ENCODE data around the gene SMYD1.
"Not testable (repeated sequence)": the region's sequence is repeated elsewhere in the genome, so short reads cannot be mapped to it uniquely, and the experiment has no call there.

The SMYD1 gene

DNA sequence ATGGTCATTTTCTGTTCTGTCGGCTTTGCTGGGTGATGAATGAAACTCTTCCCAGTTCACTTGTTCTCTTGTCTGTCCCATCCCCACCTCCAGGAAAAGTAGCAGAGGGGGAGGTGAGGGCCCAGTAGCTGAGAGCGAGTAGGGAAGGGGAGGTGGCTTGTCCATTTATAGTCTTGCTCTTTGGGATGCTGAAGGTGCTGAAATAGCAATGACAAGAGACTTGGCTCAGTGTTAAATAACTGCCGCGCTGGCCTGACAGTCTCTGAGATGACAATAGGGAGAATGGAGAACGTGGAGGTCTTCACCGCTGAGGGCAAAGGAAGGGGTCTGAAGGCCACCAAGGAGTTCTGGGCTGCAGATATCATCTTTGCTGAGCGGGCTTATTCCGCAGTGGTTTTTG is at the start of gene SMYD1:
Gene SMYD1 (plus strand): TSS at position 228 of the 400 bp plus-strand sequence. CDS start 40 bp downstream, at position 268.
- DNase-seq (ENCODE audit: low spot score): no peak

DNA sequence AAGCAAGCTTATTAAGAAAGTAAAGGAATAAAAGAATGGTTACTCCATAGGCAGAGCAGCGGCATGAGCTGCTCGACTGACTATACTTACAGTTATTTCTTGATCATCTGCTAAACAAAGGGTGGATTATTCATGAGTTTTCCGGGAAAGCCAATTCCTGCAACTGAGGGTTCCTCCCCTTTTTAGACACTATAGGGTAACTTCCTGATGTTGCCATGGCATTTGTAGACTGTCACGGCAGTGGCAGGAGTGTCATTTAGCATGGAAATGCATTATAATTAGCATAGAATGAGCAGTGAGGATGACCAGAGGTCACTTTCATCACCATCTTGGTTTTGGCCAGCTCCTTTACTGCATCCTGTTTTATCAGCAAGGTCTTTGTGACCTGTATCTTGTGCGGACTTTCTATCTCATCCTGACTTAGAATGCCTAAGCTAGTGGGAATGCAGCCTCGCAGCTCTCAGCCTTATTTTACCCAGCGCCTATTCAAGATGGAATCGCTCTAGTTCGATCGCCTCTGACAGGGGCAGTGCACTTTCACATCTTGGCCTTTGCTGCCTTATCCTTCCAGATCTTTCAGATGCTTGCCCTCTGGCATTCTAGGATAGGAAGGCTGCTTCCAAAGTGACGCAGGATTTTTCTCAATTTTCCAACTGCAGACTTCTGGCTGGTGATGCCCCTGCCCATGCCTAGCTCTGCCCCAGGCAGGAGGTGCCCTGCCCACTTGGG is 49.4 kb upstream of the SMYD1 start:
- DNase-seq (ENCODE audit: low spot score): not testable (repeated sequence)

DNA sequence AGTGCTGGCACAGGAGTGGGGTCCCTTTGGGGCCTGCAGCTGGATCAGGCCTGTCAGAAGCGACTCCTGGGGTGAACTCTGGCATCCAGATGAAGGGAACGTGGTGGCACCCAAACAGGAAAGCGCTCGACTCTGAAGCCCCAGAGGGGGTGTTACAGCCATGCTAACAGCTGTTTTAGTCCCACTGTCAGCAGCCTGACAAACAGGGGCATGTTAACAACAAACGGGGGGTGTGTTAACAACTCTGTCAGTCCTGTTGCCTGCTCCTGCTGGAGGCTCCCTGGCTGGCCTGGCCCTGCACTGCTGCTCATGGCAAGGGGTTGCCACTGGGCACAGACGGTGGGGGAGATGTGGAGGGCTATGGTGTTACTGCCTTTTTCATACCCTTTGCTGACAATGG is 48.7 kb upstream of the SMYD1 start:
- DNase-seq (ENCODE audit: low spot score): no peak

DNA sequence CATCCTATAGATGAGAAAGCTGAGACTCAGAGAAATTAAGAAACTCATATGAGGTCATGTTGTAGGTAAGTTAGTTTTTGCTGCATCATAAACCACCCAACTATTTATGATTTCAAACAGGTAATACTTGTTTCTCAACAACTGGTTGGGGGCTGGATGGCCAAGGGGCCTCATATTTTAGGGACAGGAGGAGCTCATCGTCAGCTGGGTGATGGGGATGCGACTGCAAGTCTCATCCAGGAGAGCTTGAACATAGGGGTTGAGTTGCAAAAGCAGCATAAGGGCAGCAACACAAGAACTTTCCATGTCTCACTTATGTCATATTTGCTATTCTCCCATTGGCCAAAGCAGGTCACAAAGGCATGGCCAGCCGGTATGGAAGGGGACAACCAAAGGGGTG is 47.6 kb upstream of the SMYD1 start:
- DNase-seq (ENCODE audit: low spot score): no peak

DNA sequence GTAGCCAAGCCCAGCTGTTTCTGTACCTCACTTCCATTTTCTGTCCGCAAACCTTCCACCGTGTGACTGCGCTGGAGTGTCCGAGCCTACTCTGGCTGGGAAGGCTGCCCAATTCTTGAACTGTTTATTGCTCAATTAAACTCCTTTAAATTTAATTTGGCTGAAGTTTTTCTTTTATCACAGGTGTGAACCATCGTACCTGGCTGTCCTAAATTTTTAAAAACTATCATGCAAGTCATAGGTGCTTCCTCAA is 45.0 kb upstream of the SMYD1 start:
- DNase-seq (ENCODE audit: low spot score): no peak

DNA sequence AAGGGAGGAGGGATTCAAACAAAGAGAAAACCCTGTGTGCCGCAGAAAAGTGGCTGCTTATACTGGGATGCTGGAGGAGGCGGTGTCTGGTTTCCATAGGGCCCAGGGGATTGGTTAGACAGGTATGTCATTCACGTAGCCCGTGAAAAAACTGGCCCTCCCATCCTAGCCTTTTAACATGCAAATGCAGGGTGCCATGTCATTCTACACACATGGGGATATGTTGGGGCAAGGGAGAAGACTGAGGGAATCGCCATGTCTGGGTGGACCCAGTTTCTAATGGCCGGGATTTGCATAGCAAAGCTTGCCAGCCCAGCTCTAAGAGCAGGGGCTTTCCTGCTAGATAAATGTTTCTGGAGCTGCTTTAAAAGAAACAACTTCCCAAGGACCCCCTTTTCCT is 43.1 kb upstream of the SMYD1 start:
- DNase-seq (ENCODE audit: low spot score): no peak

DNA sequence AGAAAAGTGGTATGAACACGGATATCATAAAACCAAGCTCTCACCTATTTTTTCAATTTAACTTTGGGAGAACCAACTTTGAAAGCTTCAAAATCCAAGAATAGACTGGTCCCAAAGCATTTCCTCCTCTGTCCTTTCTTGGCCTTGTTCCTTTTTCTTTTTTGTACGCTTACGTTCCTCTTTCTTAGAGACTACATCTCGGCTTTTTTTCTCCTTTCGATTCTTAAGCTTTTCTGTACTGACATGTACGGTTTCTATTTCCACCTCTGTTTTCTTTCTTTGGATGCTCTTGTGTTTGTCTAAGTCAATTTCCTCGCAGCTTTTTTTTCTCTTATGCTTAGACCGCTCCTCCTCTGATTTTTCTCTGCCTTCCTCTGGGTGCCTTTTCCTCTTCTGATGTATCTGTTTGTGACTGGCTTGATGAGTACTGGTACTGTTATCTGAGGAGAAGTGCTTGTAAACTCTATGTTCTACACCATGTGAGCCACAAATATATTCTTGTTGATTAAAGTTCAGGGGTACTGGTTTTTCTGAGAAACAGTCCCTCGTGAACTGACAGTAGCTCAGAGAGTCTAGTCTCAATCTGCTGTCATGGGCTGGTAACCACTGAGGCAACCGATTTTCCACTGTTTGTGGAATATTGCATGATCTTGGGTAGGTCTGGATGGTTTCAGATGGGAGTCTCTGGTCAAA is 39.8 kb upstream of the SMYD1 start:
- no peak for DNase-seq (ENCODE audit: low spot score)

DNA sequence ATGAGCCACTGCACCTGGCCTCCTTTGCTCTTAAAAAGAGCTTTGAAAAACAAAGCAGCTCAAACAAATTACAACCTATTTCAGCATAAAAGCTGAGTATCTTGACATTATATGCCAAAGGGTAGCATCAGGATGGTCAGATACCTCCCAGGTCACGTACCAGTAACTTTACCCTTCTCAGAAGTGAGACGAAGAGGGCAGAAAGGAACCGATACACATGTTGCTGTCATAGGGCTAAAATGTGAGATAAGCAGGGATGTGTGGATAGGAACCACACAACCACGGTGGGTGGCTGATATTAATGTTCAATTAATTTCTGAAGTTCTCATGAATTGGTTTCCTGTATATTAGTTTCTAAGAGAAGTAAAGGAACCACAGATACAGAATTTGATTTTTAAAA is 38.7 kb upstream of the SMYD1 start:
- DNase-seq (ENCODE audit: low spot score): no peak

DNA sequence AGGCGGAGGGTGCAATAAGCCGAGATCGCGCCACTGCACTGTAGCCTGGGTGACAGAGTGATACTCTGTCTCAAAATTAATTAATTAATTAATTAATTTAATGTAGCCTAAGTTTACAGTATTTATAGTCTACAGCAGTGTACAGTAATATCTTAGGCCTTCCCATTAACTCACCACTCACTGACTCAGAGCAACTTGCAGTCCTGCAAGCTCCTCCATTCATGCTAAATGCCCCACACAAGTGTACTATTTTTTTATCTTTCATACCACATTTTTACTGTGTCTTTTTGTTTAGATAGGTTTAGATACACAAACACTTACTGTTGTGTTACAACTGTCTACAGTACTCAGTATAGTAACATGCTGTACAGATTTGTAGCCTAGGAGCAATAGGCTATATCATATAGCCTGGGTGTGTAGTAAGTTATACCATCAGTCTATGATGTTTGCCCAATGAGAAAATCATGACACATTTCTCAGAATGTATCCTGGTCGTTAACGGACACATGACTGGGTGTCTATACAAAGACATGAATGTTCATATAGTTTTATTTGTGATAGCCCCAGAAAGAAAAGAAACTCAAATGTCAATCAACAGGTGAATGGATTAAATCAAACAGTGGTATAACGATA is 35.4 kb upstream of the SMYD1 start:
- no peak for DNase-seq (ENCODE audit: low spot score)

DNA sequence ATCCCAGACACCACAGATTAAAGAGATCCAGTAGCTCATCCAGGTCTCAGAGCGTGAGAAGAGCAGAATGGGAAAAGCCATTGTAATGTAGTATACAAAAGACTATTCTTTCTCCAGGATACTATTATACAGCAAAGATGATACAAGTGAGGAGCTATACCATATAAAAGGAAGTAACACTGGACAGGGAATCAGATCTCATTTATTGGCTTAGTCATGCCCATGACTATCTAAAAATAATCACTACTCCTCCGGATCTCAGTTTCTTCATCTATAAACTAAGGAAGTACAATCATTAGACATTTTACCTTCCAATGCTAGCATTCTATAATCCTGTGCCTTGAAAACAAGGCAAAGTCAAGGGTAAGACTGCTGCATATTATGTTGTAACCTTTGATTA is 31.4 kb upstream of the SMYD1 start:
- no peak for DNase-seq (ENCODE audit: low spot score)

DNA sequence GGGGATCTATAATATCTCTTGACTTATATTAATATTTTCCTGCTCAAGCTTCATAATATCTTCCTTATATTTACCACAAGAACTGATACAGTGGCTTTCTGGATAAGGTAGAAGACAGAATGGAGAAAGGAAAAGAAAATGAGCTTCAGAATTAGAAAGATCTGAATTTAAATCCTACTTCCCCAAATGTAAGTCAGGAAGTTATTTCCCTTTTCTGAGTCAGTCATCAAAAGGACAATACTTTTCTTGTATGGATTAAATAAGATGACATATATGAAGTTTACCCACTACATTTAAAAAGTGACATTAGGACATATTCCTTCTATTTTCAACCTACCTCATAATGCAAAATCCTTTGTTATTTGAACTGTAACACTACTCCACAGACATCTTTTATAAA is 31.0 kb upstream of the SMYD1 start:
- DNase-seq (ENCODE audit: low spot score): no peak

DNA sequence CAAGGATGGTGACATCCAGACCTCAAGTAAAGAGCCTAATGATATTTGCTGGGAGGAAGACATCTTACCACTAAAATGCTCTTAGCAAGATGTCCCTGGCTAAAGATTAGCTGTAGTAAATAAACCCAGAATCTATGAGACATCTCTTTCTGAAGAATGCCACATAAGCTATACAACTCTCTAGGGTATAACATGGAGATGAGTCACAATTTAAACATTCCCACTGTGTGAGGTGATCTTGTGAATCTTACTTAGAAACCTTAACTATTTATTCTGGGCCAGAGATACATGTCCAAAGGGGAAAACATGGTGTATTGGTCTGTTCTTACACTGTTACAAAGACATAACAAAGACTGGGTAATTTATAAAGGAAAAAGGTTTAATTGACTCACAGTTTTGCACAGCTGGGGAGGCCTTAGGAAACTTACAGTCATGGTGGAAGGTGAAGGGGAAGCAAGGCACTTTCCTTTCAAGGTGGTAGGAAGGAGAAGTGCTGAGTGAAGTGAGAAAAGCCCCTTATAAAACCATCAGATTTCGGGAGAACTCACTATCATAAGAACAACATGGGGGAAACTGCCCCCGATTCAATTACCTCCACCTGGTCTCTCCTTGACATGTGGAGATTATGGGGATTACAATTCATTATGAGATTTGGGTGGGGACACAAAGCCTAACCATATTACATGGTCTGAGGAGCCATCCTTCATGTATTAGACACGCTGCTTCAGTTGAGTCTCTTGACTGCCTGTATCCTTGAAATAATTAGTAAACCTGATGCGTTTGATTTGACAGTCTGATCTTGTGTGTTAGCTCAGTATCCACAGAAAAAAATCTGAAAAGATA is 29.1 kb upstream of the SMYD1 start:
- no peak for DNase-seq (ENCODE audit: low spot score)

DNA sequence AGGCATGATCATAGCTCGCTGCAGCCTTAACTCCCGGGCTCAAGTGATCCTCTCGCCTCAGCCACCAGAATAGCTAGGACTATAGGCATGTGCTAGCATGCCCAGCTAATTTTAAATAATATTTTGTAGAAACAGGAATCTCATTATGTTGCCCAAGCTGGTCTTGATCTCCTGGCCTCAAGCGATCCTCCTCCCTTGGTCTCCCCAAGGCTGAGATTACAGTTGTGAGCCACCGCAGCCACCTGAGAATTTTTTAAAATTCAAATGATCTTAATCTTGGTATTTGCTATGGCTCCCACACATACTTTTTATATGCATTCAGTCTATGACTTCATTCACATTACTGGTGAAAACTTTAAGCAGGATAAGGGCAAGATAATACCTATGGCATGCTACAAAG is 25.1 kb upstream of the SMYD1 start:
- DNase-seq (ENCODE audit: low spot score): no peak

DNA sequence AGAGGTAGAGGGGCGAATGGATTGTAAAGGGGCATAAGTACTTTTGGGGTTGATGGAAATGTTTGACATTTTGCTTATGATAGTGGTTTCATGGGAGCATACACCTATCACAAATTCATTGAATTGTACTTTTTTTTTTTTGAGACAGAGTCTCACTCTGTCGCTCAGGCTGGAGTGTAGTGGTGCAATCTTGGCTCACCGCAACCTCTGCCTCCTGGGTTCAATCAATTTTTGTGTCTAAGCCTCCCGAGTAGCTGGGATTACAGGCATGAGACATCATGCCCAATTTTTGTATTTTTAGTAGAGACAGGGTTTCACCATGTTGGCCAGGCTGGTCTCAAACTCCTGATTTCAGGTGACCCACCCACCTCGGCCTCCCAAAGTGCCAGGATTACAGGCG is 22.1 kb upstream of the SMYD1 start:
- DNase-seq (ENCODE audit: low spot score): not testable (repeated sequence)

DNA sequence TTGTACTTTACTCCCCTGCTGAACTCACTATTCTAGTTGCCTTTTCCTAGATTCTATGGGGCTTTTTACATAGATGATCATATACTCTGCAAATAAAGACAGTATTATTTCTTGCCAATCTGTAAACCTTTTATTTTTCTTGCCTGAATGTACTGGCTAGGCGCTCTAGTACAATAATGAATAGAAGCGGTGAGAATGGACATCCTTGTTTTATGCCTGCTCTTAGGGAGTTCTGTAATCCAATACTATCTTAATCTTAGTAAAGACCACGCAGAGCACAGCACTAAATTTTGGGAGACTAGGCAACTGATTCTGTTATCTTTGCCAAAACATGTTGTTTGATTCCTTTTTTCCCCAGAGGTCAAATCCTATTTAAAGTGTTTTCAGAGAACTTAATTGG is 19.1 kb upstream of the SMYD1 start:
- DNase-seq (ENCODE audit: low spot score): no peak

DNA sequence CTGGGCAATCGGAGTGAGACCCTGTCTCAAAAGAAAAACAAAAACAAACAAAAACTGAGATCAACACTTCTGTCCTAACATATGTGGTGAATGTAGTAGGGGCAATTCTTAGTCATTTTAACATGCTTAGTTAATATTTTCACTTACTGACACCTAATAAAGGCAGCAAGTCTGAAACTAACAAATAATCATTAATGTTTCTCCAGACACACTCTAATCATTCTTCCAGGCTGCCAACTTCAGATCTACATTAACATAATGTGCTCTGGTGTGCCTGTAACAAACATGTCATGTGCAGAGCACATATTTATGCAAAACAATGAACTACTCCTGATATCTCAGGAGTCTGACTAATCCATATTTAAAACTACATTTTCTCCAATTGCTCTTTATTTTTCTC is 18.0 kb upstream of the SMYD1 start:
- no peak for DNase-seq (ENCODE audit: low spot score)

DNA sequence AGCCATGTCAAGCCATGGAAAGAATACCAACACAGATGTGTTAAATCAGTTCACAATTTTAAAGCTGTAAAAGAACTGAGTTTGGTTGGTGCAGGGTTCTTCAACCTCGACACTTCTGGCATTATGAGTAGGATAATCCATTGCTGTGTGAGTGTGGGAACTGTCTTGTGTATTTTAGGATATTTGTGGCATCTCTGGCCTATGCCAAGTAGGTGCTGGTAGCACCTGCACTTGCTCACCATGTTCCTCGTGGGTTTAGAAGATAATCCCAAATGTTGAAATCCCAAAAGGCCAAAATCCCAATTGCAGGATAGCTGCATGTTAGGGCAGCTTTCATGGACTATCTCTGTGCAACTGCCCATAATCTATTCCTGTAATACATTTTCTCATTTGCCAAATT is 15.8 kb upstream of the SMYD1 start:
- DNase-seq (ENCODE audit: low spot score): no peak

DNA sequence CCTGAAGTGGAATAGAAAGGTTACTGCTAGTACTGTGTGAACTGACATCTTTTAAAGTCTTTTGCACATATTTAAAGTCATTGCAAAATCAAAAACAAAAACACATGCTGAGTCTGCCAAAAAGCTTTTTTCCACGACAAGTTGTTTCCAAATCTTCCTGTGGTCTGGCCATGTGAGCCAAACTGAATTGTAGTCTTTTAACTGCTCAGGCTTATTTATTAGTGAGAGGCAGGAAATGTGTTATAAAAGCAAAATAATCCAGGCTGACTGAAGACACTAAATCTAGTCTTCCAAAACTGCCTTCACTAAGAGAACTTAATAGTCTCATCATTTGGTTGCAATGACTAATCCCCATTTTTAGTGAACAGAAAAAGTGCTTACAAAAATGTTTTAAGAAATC is 14.3 kb upstream of the SMYD1 start:
- no peak for DNase-seq (ENCODE audit: low spot score)

DNA sequence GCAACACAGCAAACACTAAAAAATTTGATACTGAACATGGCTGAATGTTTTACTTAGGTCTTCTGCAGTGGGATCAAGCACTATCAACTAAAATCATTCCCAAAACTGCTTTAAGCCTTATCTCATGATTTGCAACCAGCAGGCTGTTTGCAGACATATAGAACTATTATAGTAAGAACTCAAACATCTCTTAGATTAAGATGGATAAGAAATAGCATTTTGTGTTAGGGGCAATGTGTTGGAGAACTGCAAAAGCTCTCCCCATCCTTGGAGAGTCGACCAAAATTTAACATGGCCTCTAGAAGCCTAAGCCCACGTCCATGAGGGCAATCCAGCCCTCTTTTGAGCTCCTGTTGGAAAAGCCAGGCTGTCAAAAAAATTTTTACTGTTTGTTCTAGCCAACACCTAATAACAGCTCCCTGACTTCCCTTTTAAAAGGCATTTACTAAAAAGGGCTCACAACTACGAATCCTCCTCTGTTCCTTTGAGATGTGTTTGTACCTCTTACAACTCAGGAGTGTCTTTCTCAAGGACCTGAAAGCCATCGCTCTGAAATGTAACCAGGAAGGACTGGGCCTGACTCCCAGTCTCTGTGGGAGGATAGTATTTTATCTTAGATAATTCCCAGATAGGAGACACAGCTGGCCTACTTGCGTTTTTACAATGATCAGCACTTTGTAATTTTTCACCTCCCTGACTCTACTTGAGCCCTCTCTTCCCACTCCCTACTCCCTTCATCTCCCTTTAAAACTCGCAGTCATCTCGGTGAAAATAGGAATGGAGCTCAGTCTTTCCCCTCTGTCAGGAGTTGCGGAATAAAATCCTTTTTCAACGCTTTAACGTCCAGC is 13.5 kb upstream of the SMYD1 start:
- no peak for DNase-seq (ENCODE audit: low spot score)

DNA sequence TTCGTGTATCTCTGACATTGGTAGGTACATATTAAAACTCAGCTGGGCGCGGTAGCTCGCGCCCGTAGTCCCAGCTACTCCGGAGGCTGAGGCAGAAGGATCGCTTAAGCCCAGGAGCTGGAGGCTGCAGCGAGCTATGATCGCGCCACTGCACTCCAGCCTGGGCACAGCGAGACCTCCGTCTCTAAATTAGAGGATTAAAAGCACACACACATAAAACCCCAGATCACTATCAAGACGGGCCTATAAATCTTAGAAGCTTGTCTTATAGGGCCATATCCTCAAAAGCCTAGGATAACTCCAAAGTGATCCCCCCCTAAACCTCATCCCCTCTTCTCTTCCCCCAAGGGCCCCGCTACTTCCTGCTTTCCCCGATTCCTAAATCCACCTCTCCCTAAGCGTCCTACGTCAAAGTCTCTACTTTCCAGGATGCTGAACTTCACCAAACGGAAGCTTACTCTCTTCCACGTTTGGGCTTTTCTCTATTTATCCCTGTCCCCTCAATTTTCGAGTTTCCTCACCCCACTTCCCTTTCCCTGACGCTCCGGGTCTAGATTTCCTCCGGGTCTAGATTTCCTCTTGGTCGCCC is 12.7 kb upstream of the SMYD1 start:
- DNase-seq (ENCODE audit: low spot score): no peak

DNA sequence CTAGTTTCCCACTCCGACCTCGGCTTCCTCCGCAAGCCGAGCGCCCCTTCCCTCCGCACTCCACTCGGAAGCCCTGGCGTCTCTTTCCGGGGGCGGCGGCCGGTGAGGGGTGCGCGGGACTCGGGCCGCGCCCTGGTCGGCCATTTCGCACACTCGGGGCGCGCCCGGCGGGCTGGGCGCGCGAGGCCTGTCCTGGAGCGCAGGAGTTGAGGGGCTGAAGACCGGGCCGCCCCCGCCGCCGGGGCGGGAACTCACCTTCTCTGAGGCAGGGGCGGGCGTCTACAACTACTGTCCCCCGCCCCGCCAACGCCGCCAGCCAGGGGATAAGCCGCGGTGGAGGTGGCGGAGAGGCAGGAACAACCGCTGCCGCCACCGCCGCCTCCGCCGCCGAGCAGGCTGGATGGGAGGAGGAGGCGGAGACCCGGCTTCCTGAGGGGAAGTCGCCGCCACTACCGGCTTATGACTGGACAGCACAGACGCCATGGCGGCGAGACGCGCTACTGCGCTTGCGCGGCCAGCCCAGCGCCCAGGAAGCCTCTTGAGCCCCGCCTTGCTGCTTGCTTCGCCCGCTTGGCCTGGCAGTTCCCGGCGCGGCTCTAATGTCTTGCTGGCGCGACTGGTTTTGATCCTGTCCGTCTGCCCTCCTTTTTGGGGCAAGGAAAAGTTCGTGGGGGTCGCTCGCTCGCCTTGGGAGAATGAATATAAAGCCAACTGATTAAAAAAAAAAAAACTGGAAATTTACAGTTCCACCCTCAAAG is 12.1 kb upstream of the SMYD1 start, which contains the start of gene KRCC1:
Gene KRCC1 (minus strand): TSS at position 413 of the 758 bp plus-strand sequence. CDS start 27,220 bp downstream, outside the sequence.
- DNase-seq (ENCODE audit: low spot score): peak; percentile 94
